HG03565 (cell line): ENCODE measurements around the gene LRG1.

Experiments used
- ATAC-seq: cut with Tn5 transposase; IDR thresholded peaks from one replicate; pipeline ENCODE4 v1.9.1; 2021; ENCODE audit warnings: mild to moderate bottlenecking, moderate library complexity; ENCODE audit not compliant: unreplicated experiment

The LRG1 gene

GRCh38 chr19:4511300-4512054 lies 28.4 kb downstream of the LRG1 start:
- no peak for ATAC-seq

DNA sequence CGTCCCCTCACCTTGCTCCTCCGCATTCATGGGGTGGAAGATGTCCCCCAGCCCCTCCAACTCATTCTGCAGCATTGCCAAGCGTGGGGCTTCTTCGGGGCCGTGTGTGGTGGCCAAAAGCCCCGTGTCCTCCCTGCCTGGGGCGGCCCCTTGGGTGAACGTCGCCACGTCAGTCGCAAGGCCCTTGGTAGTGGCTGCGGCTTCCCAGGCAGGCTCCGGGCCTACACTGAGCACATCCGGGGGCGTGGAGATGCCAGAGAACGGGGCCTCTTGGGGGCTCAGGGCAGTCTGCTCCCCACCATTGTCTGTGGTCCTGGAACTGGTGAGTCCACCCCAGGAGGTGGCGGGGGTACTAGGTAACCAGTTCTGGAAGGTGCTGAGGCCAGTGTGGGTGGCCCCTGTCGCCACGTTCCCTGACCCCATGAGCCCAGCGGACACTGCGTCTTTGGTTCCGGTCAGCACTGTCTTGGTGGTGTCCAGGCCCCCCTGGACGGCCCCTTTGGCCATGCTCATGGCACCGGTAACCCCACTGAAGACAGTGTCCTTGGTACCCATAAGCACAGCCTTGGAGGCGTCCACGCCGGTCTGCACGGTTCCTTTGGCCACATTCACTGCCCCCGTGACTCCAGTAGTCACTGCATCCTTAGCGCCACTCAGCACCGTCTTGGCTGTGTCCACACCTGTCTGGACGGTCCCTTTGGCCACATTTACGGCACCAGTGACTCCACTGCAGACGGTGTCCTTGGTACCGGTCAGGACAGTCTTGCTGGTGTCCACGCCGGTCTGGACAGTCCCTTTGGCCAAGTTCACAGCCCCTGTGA lies 29.2 kb downstream of the LRG1 start:
- ATAC-seq, result no peak

DNA sequence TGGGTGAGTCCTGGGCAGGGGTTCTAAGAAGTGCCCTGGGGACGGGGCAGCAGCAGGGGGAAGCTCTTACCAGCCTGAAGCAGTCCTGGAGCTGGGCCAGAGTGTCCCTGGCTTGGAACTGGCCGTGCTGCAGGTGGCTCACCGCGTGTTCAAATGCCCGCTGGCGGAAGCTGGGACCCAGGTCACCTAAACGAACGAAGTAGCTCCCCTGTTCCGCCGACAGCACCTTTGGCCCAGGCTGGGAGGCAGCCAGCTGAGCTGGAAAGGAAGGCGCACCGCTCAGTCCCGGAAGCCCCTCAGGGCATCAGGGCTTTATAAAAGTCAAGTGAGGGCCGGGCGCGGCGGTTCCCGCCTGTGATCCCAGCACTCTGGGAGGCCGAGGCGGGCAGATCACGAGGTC lies 31.1 kb downstream of the LRG1 start:
- ATAC-seq, result no peak

DNA sequence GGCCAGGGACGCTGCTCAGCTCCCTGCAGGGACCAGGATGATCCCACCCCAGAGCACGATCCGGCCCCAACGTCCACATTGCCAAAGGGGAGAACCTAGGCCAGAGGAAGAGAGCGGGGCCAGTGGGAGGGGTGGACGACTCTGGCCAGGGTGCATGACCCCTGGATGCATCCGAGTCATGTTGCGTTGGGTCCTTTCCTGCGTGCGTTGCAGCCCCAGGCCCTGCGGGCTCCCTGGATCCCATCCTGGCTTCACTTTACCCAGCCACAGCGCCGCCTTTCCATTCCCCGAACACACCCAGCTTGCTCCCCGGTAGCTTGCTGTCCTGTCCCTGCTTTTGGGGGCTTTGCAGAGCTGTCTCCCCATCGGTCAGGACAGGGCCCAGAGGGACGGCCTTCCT lies 32.0 kb downstream of the LRG1 start:
- ATAC-seq, result no peak

DNA sequence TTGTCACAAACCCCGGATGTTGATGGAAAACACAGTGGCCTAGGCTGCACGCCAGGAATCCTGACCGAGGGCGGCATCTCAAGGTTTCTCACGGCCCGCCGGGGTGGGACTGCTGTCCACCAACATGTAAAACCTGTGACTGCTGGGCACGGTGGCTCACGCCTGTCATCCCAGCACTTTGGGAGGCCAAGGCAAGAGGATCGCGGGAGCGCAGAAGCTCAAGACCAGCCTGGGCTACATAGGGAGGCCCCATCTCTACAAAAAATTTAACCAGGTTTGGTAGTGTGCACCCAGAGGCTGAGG lies 32.7 kb downstream of the LRG1 start:
- ATAC-seq, result no peak

GRCh38 chr19:4506449-4507149 lies 33.2 kb downstream of the LRG1 start:
- ATAC-seq, result no peak

DNA sequence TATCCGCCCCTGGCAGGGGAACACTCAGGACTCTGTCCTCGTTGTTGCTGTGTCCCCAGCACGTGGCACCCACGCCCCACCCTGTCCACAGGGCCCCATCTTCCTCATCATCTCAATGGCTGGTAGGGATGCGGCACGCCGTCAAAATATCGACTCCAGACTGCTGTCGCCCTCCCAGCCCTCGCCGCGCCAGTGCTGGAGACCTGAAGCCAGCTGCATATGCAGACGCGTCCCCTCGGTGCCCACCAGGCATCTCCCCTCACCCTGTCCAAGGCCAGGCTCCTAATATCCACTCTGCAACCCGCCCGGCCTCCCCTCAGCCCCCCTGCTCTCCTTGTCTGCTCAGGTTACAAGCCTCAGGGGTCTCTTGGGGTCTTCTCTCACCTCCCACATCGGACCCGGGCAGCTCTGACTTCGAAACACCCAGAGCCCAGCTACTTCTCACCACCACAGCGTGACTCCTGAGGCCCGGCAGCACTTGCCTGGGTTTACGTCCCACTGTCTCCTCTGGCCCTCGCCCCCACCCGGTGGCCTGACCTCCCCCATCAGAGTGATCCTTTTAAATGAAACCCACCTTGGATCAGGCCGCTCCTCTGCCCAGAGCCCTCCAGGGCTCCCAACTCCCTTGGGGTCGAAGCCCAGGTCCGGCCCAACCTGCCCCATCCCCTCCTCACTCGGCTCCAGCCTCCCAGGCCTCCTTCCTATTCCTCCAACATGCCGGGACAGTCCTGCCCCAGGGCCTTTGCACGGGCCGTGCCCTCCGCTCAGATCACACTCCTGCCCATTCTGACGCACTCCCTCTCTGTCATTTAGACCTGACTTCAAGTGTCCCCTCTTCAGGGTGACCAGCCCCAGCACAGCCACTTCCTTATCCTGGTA lies 34.0 kb downstream of the LRG1 start:
- ATAC-seq, result no peak

- no peak for ATAC-seq
Observed at GRCh38 chr19:4504891-4505569, 34.8 kb downstream of the LRG1 start.

- no peak for ATAC-seq
Observed at GRCh38 chr19:4504297-4504701, 35.5 kb downstream of the LRG1 start.

DNA sequence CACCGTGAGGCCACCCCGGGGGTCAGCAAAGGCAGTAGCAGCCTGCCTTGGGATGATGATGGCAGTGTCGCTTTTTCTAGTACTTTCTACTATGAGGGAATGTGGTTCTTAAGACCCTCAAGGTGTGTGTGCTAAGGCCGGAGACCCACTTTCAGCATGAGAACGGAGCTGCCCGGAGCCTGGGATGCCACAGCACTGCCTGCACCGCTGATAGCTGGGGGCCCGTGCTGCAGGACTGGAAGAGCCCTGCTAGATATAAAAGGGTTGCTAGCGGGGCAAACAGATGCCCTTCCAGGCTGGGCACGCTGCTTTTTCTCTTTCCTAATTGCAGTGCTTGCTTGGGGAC lies 36.0 kb downstream of the LRG1 start:
- no peak for ATAC-seq

- no peak for ATAC-seq
Observed at GRCh38 chr19:4503132-4503824, 36.6 kb downstream of the LRG1 start.

DNA sequence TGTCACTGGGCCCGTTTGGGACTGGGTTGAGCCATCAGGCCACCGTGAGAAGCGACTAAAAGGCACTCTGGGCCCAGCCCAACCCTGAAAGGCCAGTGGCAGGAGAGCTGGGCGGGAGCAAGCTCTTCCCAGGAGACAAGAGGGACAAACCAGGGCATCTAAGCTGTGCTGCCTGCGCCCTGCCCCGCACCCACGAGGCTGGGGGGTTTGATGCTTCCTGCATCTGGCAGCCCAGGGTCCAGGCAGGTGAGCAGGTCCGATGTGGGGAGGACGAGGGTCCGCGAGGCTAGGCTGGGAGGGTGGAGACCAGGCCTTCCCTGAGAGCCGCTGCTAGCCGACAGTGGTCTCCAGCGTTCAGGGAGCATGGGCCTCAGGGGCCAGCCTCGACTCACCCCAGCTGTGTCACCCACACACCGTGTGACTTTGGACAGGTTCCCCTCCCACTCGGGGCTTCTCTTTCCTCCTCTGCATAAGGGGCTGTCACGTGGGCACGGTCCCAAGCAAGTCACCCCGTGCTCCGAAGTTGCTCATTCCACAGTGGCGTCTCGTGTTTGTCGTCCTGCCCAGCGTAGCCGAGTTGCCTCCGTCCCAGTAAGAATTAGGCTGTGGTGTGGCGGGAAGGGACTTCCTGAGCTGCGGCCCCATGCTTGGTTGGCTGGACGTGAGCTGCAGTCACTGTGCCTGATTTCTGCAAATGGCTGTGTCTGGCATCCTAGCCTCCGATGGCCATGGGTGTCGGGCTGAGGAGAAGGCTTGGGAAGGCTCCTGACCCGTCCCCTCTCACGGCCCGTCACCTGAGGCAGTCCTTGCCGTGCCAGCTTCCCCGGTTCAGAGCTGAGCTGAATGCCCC lies 37.3 kb downstream of the LRG1 start:
- ATAC-seq, result no peak

GRCh38 chr19:4501691-4502090 lies 38.1 kb downstream of the LRG1 start:
- ATAC-seq, result no peak

DNA sequence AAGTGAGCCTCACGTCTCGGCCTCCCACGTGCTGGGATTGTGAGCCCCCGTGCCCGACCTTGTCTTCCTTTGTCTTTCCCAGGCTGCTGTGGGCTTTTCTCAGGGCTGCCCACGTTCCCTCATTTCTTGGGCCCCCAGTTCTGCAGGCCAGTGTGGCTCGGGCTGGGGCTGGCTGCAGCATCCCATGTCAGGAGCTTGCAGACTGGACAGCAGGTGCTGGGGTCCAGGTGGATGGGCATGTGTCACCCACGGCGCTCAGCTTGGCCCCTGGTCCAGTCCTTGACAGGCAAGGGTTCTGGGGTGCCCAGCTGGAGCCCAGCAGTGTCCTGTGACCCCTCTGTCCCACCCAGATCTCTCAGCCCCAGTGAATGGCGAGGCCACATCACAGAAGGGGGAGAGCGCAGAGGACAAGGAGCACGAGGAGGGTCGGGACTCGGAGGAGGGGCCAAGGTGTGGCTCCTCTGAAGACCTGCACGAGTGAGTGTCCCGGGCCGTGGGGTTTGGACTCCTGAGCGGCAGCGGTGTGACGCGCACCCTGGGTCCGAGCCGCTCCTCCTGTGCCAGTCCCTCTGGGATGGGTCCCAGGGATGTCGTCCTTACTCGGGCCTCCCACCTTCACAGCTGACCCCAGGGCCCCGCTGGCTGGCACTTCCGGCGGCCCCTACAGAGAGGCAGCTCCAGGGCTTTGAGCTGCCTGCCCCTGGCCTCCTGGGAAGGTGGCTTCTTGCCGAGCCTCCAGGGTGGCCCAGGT lies 38.8 kb downstream of the LRG1 start:
- ATAC-seq, result no peak

GRCh38 chr19:4499855-4500254 lies 40.0 kb downstream of the LRG1 start:
- no peak for ATAC-seq

DNA sequence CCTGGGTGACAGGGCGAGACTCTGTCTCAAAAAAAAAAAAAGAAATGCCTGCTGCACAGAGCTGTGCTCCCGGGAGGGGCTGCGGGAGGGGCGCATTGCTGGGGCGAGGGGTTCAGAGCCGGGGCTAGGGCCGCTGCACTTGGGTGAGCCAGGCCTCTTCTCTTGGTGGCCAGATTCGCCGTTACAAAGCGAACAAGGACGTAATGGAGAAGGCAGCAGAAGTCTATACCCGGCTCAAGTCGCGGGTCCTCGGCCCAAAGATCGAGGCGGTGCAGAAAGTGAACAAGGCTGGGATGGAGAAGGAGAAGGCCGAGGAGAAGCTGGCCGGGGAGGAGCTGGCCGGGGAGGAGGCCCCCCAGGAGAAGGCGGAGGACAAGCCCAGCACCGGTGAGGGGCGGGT lies 40.5 kb downstream of the LRG1 start:
- no peak for ATAC-seq

- ATAC-seq, result no peak
Observed at GRCh38 chr19:4498694-4499093, 41.1 kb downstream of the LRG1 start.

DNA sequence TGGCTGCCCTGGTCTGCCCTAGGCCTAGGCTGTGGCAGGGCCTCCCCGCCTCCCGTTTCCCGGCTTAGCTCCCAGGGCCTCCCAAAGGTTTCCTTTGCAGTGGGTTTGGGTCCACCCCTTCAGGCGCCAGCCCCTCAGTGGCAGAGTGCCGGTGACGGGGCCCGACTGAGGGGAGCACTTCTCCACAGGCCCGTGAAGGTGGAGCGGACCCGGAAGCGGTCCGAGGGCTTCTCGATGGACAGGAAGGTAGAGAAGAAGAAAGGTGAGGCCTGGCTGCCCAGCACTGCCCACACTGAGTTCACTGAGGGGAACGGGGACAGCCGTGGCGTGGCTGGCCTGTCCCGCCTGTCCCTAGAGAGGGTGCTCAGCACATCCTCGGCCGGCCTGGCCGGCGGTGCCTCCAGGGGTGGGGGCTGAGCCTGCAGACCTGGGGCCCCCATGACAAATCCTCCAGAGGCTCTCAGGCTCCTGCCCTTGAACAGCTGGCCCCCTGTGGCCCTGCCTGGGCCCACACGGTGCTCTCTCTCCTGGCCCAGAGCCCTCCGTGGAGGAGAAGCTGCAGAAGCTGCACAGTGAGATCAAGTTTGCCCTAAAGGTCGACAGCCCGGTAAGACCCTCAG lies 42.0 kb downstream of the LRG1 start:
- no peak for ATAC-seq
